HG03571 (cell line): ENCODE data around the gene GPR158.

Experiments used
- ATAC-seq: cut with Tn5 transposase; IDR thresholded peaks from one replicate; pipeline ENCODE4 v1.9.1; 2021; ENCODE audit not compliant: unreplicated experiment

Gene GPR158

GRCh38 chr10:25651534-25651933 lies 476.7 kb downstream of the GPR158 start:
- ATAC-seq, result no peak
